ENCODE measurements around the gene CACNB3. TPM values are rescaled to one million over a fixed set of nuclear protein-coding genes. Genes with fewer than 3 reads are reported as not detected.

Gene CACNB3
- total and polyA plus RNA-seq, 2 of the 8 experiments (the other 6 are each of a cell fraction or from before 2014, with no cell fraction given), result 12.5 to 16.0 TPM

GRCh38 chr12:48819986-48820725 is 1.9 kb downstream of the CACNB3 start:
- no peaks in the 10 kb centered on the region for H3K79me2 ChIP-seq (ENCODE audit: control insufficient read depth in 1 of 2, insufficient read depth in 2 of 2, low read length in 2 of 2)
- FAIRE-seq (no peak), DNase-seq (ENCODE audit: low read depth in 1 of 2, low spot score in 2 of 2) (no peak)
- H4K20me1 ChIP-seq (replicated peaks in 1 of 2; ENCODE audit: control insufficient read depth in 1 of 2, insufficient read depth in 2 of 2, low read length in 2 of 2), result peaks cover 0 to 5% of the 10 kb centered on the region in 2 experiments
- H3K4me1 ChIP-seq (replicated peaks in 1 of 4; ENCODE audit: control insufficient read depth in 3 of 4, insufficient read depth in 4 of 4, low read length in 3 of 4), result peaks cover 0 to 24% (median 16%) of the 10 kb centered on the region in 4 experiments; a peak in 6 of 7 replicates
- POLR2A ChIA-PET (ENCODE audit: partially characterized antibody), result interaction anchor here (0.7 to 2.2 kb wide), 4 partner anchors 32 to 161 kb away, joined by 3 to 9 read pairs (median 4); partner anchors contain the start of genes ADCY6 and RND1
- H3K23ac ChIP-seq (ENCODE audit: insufficient read length), result no peak overlapping the region
- peaks cover 0 to 2% (median 0%) of the 10 kb centered on the region in 4 experiments; a peak in 1 of 8 replicates for H3K36me3 ChIP-seq (ENCODE audit: control insufficient read depth in 2 of 4, insufficient read depth in 4 of 4, low read length in 3 of 4)
- no peak overlapping the region for H3K4ac ChIP-seq (replicated peaks; ENCODE audit: insufficient read length, low read depth, low read length)
- H3K79me1 ChIP-seq (ENCODE audit: low read depth, low read length), result no peaks in the 10 kb centered on the region
- H2BK120ac ChIP-seq (replicated peaks; ENCODE audit: low read depth, low read length), result no peak overlapping the region
- H3K4me3 ChIP-seq (ENCODE audit: extremely low read depth in 1 of 4, insufficient read depth in 2 of 4, low read depth in 3 of 4, low read length in 4 of 4), result peak overlapping the region in 1 of 4 experiments; percentile 78; a peak in 1 of 8 replicates
- H4K5ac ChIP-seq (ENCODE audit: insufficient read length, low read depth, low read length), result no peak overlapping the region
- peak overlapping the region; percentile 71 to 96; a peak in 3 of 4 replicates for H3K4me2 ChIP-seq (ENCODE audit: insufficient read depth in 1 of 2, low read depth in 2 of 2, low read length in 2 of 2)
- no peak overlapping the region for H3K18ac ChIP-seq (ENCODE audit: extremely low read depth, low read length)
- H2AFZ ChIP-seq (ENCODE audit: low read length), result no peak overlapping the region
- no peaks in the 10 kb centered on the region for H3K9me3 ChIP-seq (ENCODE audit: insufficient read depth in 2 of 2, low read depth in 1 of 2, low read length in 1 of 2)
- no peak overlapping the region for H3K27ac ChIP-seq (ENCODE audit: low read depth, low read length)
- no peak overlapping the region for H2BK15ac ChIP-seq (ENCODE audit: low read length)
- H3K56ac ChIP-seq (replicated peaks; ENCODE audit: insufficient read length, low read depth, low read length), result no peak overlapping the region
- H3K27me3 ChIP-seq (replicated peaks in 1 of 4; ENCODE audit: control insufficient read depth in 3 of 4, extremely low read depth in 1 of 4, insufficient read depth in 3 of 4, low read length in 3 of 4), result peaks cover 17 to 36% (median 30%) of the 10 kb centered on the region in 4 experiments
- 84% methylated on average over 5 of the region's 5 CpGs; no CpG with 5 or more reads in 1 of the 2 experiments for WGBS, 2 experiments (ENCODE audit: extremely low coverage in 1 of 2, insufficient coverage in 1 of 2, insufficient read length in 1 of 2, insufficient replicate concordance in 2 of 2, low coverage in 1 of 2, low lambda C conversion rate in 2 of 2, missing lambda C conversion rate in 1 of 2)
- H2BK20ac ChIP-seq (ENCODE audit: low read length), result no peak overlapping the region
- H4K91ac ChIP-seq (replicated peaks; ENCODE audit: insufficient read length, low read length), result no peak overlapping the region
- CTCF ChIA-PET (ENCODE audit: partially characterized antibody), result interaction anchor here (0.6 to 12.1 kb wide), 23 partner anchors 7 to 276 kb away, joined by 3 to 121 read pairs (median 4); partner anchors contain the start of gene ARF3
- peaks cover 18% of the 10 kb centered on the region for H3K23me2 ChIP-seq (ENCODE audit: low read depth, low read length)
- H3K9ac ChIP-seq (replicated peaks in 1 of 4; ENCODE audit: extremely low read depth in 1 of 4, low read depth in 3 of 4, low read length in 3 of 4), result no peak overlapping the region
- H2AK5ac ChIP-seq (ENCODE audit: low read depth, low read length), result no peak overlapping the region
- H2BK5ac ChIP-seq (ENCODE audit: low read depth, low read length), result no peak overlapping the region
- no peak overlapping the region for H3K14ac ChIP-seq (ENCODE audit: insufficient read length)
- no peak overlapping the region for H2BK12ac ChIP-seq (ENCODE audit: low read depth, low read length)
- H4K8ac ChIP-seq (ENCODE audit: extremely low read depth, insufficient read depth, low read length), result no peak overlapping the region
- TF ChIP-seq EGR1 (IDR thresholded peaks at IDR 0.05; ENCODE audit: borderline replicate concordance, low read depth, low read length), result no peak
- no peak for TF ChIP-seq MAFK (IDR thresholded peaks at IDR 0.05; ENCODE audit: low read depth, low read length)
- TF ChIP-seq KDM5A (IDR thresholded peaks at IDR 0.05; ENCODE audit: low read length), result no peak
- TF ChIP-seq TAF7 (optimal IDR thresholded peaks at IDR 0.05; ENCODE audit: borderline replicate concordance, low read depth, low read length), result no peak
- no peak for TF ChIP-seq EP300 (IDR thresholded peaks at IDR 0.05; ENCODE audit: borderline replicate concordance in 1 of 2, low read depth in 2 of 2, low read length in 2 of 2)
- no peak for TF ChIP-seq ATF3 (IDR thresholded peaks at IDR 0.05; ENCODE audit: insufficient read depth, low read depth, low read length)
- TF ChIP-seq ASH2L (IDR thresholded peaks at IDR 0.05; ENCODE audit: low read length), result no peak
- no peak for TF ChIP-seq HDAC2 (IDR thresholded peaks at IDR 0.05; ENCODE audit: borderline replicate concordance in 1 of 2, low read depth in 2 of 2, low read length in 2 of 2)
- TF ChIP-seq E2F6 (IDR thresholded peaks at IDR 0.05), result no peak
- no peak for TF ChIP-seq BRCA1 (IDR thresholded peaks at IDR 0.05; ENCODE audit: low read depth, low read length)

All from H1 (cell line).